ENCODE data around the gene METTL9. TPM values are rescaled to one million over a fixed set of nuclear protein-coding genes. Genes with fewer than 3 reads are reported as not detected.

METTL9 gene
- total and polyA plus RNA-seq, 2 of the 4 experiments (the other 2 are of a cell fraction) = 54.8 to 95.5 TPM

DNA sequence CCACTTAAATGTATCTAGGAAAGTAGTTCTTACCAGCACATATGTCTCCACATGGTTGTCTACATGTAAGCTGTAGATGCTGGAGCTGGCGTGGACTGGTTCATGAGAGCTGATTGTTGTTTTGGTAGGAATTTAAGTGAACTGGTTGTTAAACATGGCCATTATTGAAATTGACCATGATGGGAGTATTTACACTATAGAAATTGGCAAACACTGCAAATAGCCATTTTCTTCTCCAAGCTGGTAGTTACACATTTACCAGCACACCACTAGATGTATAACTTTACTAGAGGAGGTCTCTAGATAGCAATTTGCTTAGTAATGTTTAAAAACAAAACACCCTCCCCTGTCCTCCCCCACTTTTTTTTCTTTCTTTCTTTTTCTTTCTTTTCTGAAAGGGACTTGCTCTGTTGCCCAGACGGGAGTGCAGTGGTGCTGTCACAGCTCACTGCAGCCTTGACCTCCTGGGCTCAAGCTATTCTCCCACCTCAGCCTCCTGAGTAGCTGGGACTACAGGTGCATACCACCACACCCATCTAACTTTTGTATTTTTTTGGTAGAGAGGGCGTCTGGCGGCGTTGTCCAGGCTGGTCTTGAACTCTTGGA lies 28.8 kb downstream of the METTL9 start:
- WGBS, 2 experiments (ENCODE audit: extremely low coverage in 2 of 2, insufficient read length in 1 of 2) = no CpG with 5 or more reads among the region's 5 CpGs
- POLR2A ChIA-PET (ENCODE audit: unreplicated experiment) = no interaction called here
- Histone ChIP-seq H4K91ac (ENCODE audit: insufficient read depth, low read depth, low read length) (no peak overlapping the region), H2AFZ (replicated peaks; ENCODE audit: low read length, poor library complexity) (no peak overlapping the region), H2BK120ac (ENCODE audit: low read depth, low read length) (no peak overlapping the region), H3K9me1 (ENCODE audit: insufficient read depth, low read length) (no peaks in the 10 kb centered on the region), H3K9me3 (ENCODE audit: control insufficient read depth, insufficient read depth, low read length) (no peaks in the 10 kb centered on the region), H2BK15ac (ENCODE audit: low read depth, low read length) (no peak overlapping the region), H4K8ac (ENCODE audit: low read depth in 2 of 2, low read length in 2 of 2) (no peak overlapping the region), H3K9ac (ENCODE audit: low read depth, low read length) (no peak overlapping the region), H4K20me1 (ENCODE audit: insufficient read depth, low read length) (no peaks in the 10 kb centered on the region), H3K18ac (ENCODE audit: low read depth, low read length) (no peak overlapping the region), H3K4ac (ENCODE audit: low read depth, low read length) (no peak overlapping the region), H3K23ac (ENCODE audit: low read depth, low read length) (no peak overlapping the region), H2BK20ac (ENCODE audit: low read depth, low read length) (peak overlapping the region; percentile 74; the same call in 1 of the 2 replicates), H3K56ac (ENCODE audit: extremely low read depth, insufficient read depth, low read length) (no peak overlapping the region), H2BK5ac (ENCODE audit: low read depth, low read length, poor library complexity, severe bottlenecking) (no peak overlapping the region), H3K4me3 (ENCODE audit: insufficient read depth, low read depth, low read length) (no peak overlapping the region), H3K14ac (replicated peaks; ENCODE audit: low read depth, low read length) (no peak overlapping the region), H4K5ac (ENCODE audit: low read depth, low read length) (no peak overlapping the region), H2AK9ac (replicated peaks; ENCODE audit: low read depth, low read length, poor library complexity) (no peak overlapping the region), H3K4me1 (ENCODE audit: control insufficient read depth, insufficient read depth, low read length) (peaks cover 4% of the 10 kb centered on the region; the same call in 1 of the 2 replicates), H3K27me3 (ENCODE audit: control insufficient read depth, insufficient read depth, low read length) (no peaks in the 10 kb centered on the region), H2AK5ac (ENCODE audit: low read depth, low read length) (no peak overlapping the region), H3K4me2 (ENCODE audit: low read depth, low read length) (no peak overlapping the region), H3K79me1 (ENCODE audit: low read depth in 1 of 2, low read length in 2 of 2) (peaks cover 14 to 38% of the 10 kb centered on the region in 2 experiments), H3K36me3 (ENCODE audit: control insufficient read depth, insufficient read depth, low read length) (peaks cover 11% of the 10 kb centered on the region), H3K27ac (ENCODE audit: insufficient read depth, low read length) (no peak overlapping the region)
- ATAC-seq (ENCODE audit: low read depth) (no peak), DNase-seq (no peak)
- no peak for TF ChIP-seq MAFK (IDR thresholded peaks at IDR 0.05; ENCODE audit: low read depth, low read length)
- TF ChIP-seq, protein P1, sequence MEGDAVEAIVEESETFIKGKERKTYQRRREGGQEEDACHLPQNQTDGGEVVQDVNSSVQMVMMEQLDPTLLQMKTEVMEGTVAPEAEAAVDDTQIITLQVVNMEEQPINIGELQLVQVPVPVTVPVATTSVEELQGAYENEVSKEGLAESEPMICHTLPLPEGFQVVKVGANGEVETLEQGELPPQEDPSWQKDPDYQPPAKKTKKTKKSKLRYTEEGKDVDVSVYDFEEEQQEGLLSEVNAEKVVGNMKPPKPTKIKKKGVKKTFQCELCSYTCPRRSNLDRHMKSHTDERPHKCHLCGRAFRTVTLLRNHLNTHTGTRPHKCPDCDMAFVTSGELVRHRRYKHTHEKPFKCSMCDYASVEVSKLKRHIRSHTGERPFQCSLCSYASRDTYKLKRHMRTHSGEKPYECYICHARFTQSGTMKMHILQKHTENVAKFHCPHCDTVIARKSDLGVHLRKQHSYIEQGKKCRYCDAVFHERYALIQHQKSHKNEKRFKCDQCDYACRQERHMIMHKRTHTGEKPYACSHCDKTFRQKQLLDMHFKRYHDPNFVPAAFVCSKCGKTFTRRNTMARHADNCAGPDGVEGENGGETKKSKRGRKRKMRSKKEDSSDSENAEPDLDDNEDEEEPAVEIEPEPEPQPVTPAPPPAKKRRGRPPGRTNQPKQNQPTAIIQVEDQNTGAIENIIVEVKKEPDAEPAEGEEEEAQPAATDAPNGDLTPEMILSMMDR (conservative IDR thresholded peaks at IDR 0.05; ENCODE audit: low read depth, low read length) = no peak
- TF ChIP-seq USF2 (IDR thresholded peaks at IDR 0.05; ENCODE audit: low read depth, low read length) = no peak
- no peak for TF ChIP-seq FOS (IDR thresholded peaks at IDR 0.05; ENCODE audit: low read depth, low read length)
- no peak for TF ChIP-seq RCOR1 (IDR thresholded peaks at IDR 0.05; ENCODE audit: insufficient replicate concordance, low read length)
- no peak for TF ChIP-seq SMC3 (IDR thresholded peaks at IDR 0.05; ENCODE audit: low read depth, low read length)
- no peak for TF ChIP-seq POLR2A (IDR thresholded peaks at IDR 0.05; ENCODE audit: low read depth, low read length)
- no peak for TF ChIP-seq MXI1 (IDR thresholded peaks at IDR 0.05; ENCODE audit: borderline replicate concordance, low read depth, low read length)
- TF ChIP-seq CEBPB (IDR thresholded peaks at IDR 0.05; ENCODE audit: low read depth, low read length) = no peak
- TF ChIP-seq BHLHE40 (IDR thresholded peaks at IDR 0.05; ENCODE audit: low read depth, low read length) = no peak
- TF ChIP-seq NFE2L2 (IDR thresholded peaks at IDR 0.05; ENCODE audit: low read depth, low read length) = no peak
- TF ChIP-seq RFX5 (IDR thresholded peaks at IDR 0.05; ENCODE audit: low read depth, low read length) = no peak
- TF ChIP-seq CHD1 (IDR thresholded peaks at IDR 0.05; ENCODE audit: low read depth, low read length) = no peak
- no peak for TF ChIP-seq MAZ (IDR thresholded peaks at IDR 0.05; ENCODE audit: borderline replicate concordance, low read depth, low read length)
- TF ChIP-seq RAD21 (IDR thresholded peaks at IDR 0.05; ENCODE audit: low read length) = no peak
- TF ChIP-seq, protein P2, sequence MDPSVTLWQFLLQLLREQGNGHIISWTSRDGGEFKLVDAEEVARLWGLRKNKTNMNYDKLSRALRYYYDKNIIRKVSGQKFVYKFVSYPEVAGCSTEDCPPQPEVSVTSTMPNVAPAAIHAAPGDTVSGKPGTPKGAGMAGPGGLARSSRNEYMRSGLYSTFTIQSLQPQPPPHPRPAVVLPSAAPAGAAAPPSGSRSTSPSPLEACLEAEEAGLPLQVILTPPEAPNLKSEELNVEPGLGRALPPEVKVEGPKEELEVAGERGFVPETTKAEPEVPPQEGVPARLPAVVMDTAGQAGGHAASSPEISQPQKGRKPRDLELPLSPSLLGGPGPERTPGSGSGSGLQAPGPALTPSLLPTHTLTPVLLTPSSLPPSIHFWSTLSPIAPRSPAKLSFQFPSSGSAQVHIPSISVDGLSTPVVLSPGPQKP (IDR thresholded peaks at IDR 0.05; ENCODE audit: borderline replicate concordance, low read depth, low read length) = no peak
- CTCF ChIA-PET = no interaction called here
- dilution Hi-C loops (cut with HindIII; ENCODE audit: low sequenced_read_pairs, unreplicated experiment) (no loop called here), intact Hi-C loops (cut with micrococcal nuclease) (no loop called here), in situ Hi-C loops (cut with MboI; ENCODE audit: low sequenced_read_pairs) (no loop called here)
- BruUV-seq (replicated peaks) = no TSS peak
